Ascending aorta (tissue), 2 donors: Measurements from ENCODE around the gene TMEM53. TPM values are rescaled to one million over a fixed set of nuclear protein-coding genes. Genes with fewer than 3 reads are reported as not detected.
A peak's percentile ranks its signal among the peaks of the same experiment; 100 is the strongest.

Source experiments
- DNase-seq, 2 donors: peaks; one replicate each; pipeline ENCODE4 v3.0.0-alpha.2; 2019; ENCODE audit warnings: low spot score in 2 of 2
- H3K27ac ChIP-seq, 2 donors: fragments of 200-600 bp; sonication (generic); one replicate each; pipeline ENCODE4 v1.5.1; 2016 to 2017; ENCODE audit warnings: mild to moderate bottlenecking in 1 of 2
- H3K27me3 ChIP-seq: fragments of 200-600 bp; sonication (generic); one replicate; pipeline ENCODE4 v1.5.1; 2017
- H3K36me3 ChIP-seq, 2 donors: fragments of 200-600 bp; sonication (generic); one replicate each; pipeline ENCODE4 v1.5.1; 2016
- H3K4me1 ChIP-seq, 2 donors: fragments of 200-600 bp; sonication (generic); one replicate each; pipeline ENCODE4 v1.5.1; 2016 to 2017; ENCODE audit warnings: mild to moderate bottlenecking in 1 of 2
- H3K4me3 ChIP-seq, 2 donors: fragments of 200-600 bp; sonication (generic); one replicate each; pipeline ENCODE4 v1.5.1; 2016 to 2017; ENCODE audit warnings: mild to moderate bottlenecking in 1 of 2
- H3K9me3 ChIP-seq, 2 donors: fragments of 200-600 bp; sonication (generic); one replicate each; pipeline ENCODE4 v1.5.1; 2016
- CTCF ChIP-seq, 3 experiments: fragments of 200-600 bp in 2 of 3; fragments of 450-650 bp in 1 of 3; sonication (generic) in 2 of 3; IDR thresholded peaks; one replicate each; pipeline ENCODE4 v1.5.1; 2016 to 2019; ENCODE audit warnings: antibody characterized with exemption in 3 of 3, mild to moderate bottlenecking in 1 of 3, moderate library complexity in 1 of 3
- intact Hi-C: fragments of 100-400 bp; cut with DNase I; formaldehyde crosslinking; loops from one replicate; pipeline ENCODE4 v1.15.1; 2023
- total RNA-seq: library from RNA; depleted of rRNA; stranded (reverse); fragments of >200 nt; gene quantifications from one replicate; pipeline ENCODE4 v1.1.0, GENCODE V29; 2016

TMEM53 gene
- total RNA-seq, 1 donor from 2014 or later: 9.2 TPM

GRCh38 chr1:44661781-44662682 is 12.2 kb downstream of the TMEM53 start:
- Histone ChIP-seq H3K27me3 (no peaks in the 10 kb centered on the region), H3K36me3 (no peaks in the 10 kb centered on the region), H3K4me1 (no peaks in the 10 kb centered on the region), H3K4me3 (no peak overlapping the region), H3K9me3 (no peaks in the 10 kb centered on the region), H3K27ac (no peak overlapping the region)
- no peak for DNase-seq
- TF ChIP-seq CTCF (IDR thresholded peaks at IDR 0.05): no peak
- intact Hi-C loops: no loop called here

GRCh38 chr1:44660176-44660575 is 14.1 kb downstream of the TMEM53 start:
- Histone ChIP-seq H3K36me3 (no peaks in the 10 kb centered on the region), H3K27me3 (no peaks in the 10 kb centered on the region), H3K4me1 (no peaks in the 10 kb centered on the region), H3K4me3 (no peak overlapping the region), H3K9me3 (no peaks in the 10 kb centered on the region), H3K27ac (no peak overlapping the region)
- no peak for DNase-seq
- intact Hi-C loops: no loop called here
- TF ChIP-seq CTCF (IDR thresholded peaks at IDR 0.05): no peak

GRCh38 chr1:44659566-44659965 is 14.7 kb downstream of the TMEM53 start:
- peaks cover 2% of the 10 kb centered on the region in 2 donors for H3K36me3 ChIP-seq
- H3K27ac ChIP-seq: no peak overlapping the region
- no peaks in the 10 kb centered on the region for H3K4me1 ChIP-seq
- no peaks in the 10 kb centered on the region for H3K27me3 ChIP-seq
- no peaks in the 10 kb centered on the region for H3K9me3 ChIP-seq
- DNase-seq: no peak
- intact Hi-C loops: no loop called here
- no peak overlapping the region for H3K4me3 ChIP-seq
- no peak for TF ChIP-seq CTCF (IDR thresholded peaks at IDR 0.05)

GRCh38 chr1:44655609-44656008 is 18.7 kb downstream of the TMEM53 start:
- no peak overlapping the region for H3K27ac ChIP-seq
- intact Hi-C loops: no loop called here
- H3K9me3 ChIP-seq: no peaks in the 10 kb centered on the region
- H3K4me1 ChIP-seq: no peaks in the 10 kb centered on the region
- H3K4me3 ChIP-seq: no peak overlapping the region
- TF ChIP-seq CTCF (IDR thresholded peaks at IDR 0.05): peak in 2 of 3 experiments; percentile 45 to 48
- peaks cover 15 to 18% of the 10 kb centered on the region in 2 donors for H3K36me3 ChIP-seq
- no peaks in the 10 kb centered on the region for H3K27me3 ChIP-seq
- no peak for DNase-seq

- Histone ChIP-seq H3K27me3 (no peaks in the 10 kb centered on the region), H3K27ac (no peak overlapping the region), H3K4me3 (no peak overlapping the region), H3K4me1 (no peaks in the 10 kb centered on the region), H3K36me3 (peaks cover 24 to 27% of the 10 kb centered on the region in 2 donors), H3K9me3 (no peaks in the 10 kb centered on the region)
- no peak for TF ChIP-seq CTCF (IDR thresholded peaks at IDR 0.05)
- DNase-seq: no peak
- intact Hi-C loops: loop anchor here (5.0 kb wide), 1 partner anchor 437 kb away; no protein-coding TSS in a partner anchor
Observed at GRCh38 chr1:44654621-44655187, 19.6 kb downstream of the TMEM53 start.
